Stimulated activated naive B cell treated with anti-CD40 and anti-IgM and Interleukin-4, amounts not matched to agents 10 μg/mL and 1 μg/mL and 100 μg/mL, for 72 hours (primary cell): Measurements from ENCODE around the gene ADA.

Experiments used
- ATAC-seq, 2 donors: fragments of 150-1000 bp; cut with Tn5 transposase; replicated peaks; 2 replicates each; pipeline ENCODE4 v1.10.0; 2021; ENCODE audit warnings: moderate library complexity in 1 of 2
- DNase-seq: peaks from one replicate; pipeline ENCODE4 v3.0.0; 2021
- H3K27ac Mint-ChIP-seq: one replicate; pipeline ENCODE4 v1.8.0; 2022; ENCODE audit warnings: mild to moderate bottlenecking, mixed read lengths
- H3K27me3 Mint-ChIP-seq, 2 donors: one replicate each; pipeline ENCODE4 v1.8.0; 2022; ENCODE audit warnings: mixed read lengths in 2 of 2
- H3K36me3 Mint-ChIP-seq, 2 donors: one replicate each; pipeline ENCODE4 v1.8.0; 2022; ENCODE audit warnings: mixed read lengths in 2 of 2, mild to moderate bottlenecking in 1 of 2
- H3K4me1 Mint-ChIP-seq, 2 donors: one replicate each; pipeline ENCODE4 v1.8.0; 2022; ENCODE audit warnings: mixed read lengths in 2 of 2, mild to moderate bottlenecking in 1 of 2
- H3K4me3 Mint-ChIP-seq, 2 donors: one replicate each; pipeline ENCODE4 v1.8.0; 2022; ENCODE audit warnings: mild to moderate bottlenecking in 2 of 2, mixed read lengths in 2 of 2, moderate library complexity in 1 of 2
- H3K9me3 Mint-ChIP-seq, 2 donors: one replicate each; pipeline ENCODE4 v1.8.0; 2022; ENCODE audit warnings: mixed read lengths in 2 of 2, mild to moderate bottlenecking in 1 of 2

Gene ADA

DNA sequence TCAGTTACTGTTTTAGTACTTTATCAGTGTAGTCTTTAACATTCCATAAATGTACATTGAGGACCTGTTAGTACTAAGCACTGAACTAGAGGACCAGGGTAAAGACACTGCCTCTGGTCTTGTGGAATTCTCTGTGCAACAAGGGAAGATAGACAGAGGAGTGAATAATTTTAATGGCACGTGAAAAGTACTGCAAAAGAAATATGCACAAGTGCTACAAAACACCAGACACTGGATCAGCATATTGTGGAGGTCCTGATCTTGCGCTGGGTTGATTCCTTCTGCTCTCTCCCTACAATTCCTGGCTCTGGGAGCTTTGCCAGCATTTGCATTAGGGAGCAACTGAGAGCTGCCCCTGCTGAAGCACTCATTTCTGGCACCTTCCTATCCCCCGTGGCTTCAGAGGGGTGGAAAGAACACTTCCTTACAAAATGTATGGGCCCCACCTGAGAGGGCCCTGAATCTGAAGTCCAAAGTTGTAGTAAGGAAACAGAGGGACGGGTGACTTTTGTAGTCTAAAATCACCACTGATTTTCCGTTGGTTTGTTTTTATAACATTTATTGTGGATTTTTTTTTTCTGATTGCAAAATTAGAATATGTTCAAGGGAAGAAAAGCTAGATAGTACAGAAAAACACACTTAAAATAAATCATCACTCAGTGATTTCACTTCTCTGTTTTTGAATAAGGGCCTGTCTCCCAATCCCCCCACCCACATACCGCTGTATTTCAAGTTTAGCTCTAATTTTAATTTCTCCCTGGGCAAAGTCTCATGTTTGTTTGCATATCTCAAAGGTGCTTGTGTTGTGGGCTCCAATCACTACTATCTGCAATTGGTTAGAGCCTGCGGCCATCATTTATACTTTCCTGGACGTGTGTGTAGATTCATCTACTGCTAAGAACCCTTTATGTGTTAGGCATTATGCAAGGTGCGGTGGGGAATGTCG, 64.2 kb downstream of the ADA start:
- ATAC-seq, result peak; percentile 15 to 33
- peaks cover 0 to 5% of the 10 kb centered on the region in 2 donors for H3K9me3 Mint-ChIP-seq
- H3K4me3 Mint-ChIP-seq, result peak overlapping the region; percentile 89 to 90
- peaks cover 29 to 53% of the 10 kb centered on the region in 2 donors for H3K36me3 Mint-ChIP-seq
- peak overlapping the region; percentile 97 for H3K27ac Mint-ChIP-seq
- no peak for DNase-seq
- no peaks in the 10 kb centered on the region for H3K27me3 Mint-ChIP-seq
- peaks cover 45 to 54% of the 10 kb centered on the region in 2 donors for H3K4me1 Mint-ChIP-seq

DNA sequence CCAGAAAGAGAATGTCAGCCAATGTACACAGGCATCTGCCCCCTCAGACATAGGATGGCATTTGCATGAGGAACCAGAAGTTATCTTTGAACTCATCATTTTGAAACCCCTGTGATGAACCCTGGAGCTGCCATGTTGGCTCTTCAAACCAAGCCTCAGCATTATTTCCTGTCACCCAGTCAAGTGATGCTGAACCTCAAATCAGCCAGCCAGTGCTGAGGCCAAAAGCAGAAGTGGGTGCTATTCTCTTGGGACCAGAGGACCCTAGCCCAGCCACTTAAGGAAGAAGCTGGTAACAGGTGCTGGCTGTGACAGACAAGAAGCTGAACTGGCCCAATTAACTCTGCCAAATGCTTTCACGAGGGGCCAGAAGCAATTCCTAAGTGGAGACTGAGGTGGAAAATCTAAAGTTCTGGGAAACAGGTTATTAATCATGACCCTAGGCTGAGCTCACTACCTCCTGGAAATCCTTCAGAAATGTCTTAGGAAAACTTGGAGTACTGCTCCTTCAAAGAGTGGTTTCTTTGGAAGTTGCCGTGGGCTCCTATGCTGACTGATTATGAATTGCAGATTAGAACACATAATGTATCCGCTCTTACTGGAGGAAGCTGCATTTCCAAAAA, 65.1 kb downstream of the ADA start:
- peaks cover 29 to 45% of the 10 kb centered on the region in 2 donors for H3K36me3 Mint-ChIP-seq
- peak overlapping the region; percentile 97 for H3K27ac Mint-ChIP-seq
- peaks cover 48 to 63% of the 10 kb centered on the region in 2 donors for H3K4me1 Mint-ChIP-seq
- no peaks in the 10 kb centered on the region for H3K27me3 Mint-ChIP-seq
- H3K9me3 Mint-ChIP-seq, result peaks cover 0 to 5% of the 10 kb centered on the region in 2 donors
- peak; percentile 74 to 85 for ATAC-seq
- DNase-seq, result peak; percentile 87
- H3K4me3 Mint-ChIP-seq, result peak overlapping the region; percentile 89 to 90

DNA sequence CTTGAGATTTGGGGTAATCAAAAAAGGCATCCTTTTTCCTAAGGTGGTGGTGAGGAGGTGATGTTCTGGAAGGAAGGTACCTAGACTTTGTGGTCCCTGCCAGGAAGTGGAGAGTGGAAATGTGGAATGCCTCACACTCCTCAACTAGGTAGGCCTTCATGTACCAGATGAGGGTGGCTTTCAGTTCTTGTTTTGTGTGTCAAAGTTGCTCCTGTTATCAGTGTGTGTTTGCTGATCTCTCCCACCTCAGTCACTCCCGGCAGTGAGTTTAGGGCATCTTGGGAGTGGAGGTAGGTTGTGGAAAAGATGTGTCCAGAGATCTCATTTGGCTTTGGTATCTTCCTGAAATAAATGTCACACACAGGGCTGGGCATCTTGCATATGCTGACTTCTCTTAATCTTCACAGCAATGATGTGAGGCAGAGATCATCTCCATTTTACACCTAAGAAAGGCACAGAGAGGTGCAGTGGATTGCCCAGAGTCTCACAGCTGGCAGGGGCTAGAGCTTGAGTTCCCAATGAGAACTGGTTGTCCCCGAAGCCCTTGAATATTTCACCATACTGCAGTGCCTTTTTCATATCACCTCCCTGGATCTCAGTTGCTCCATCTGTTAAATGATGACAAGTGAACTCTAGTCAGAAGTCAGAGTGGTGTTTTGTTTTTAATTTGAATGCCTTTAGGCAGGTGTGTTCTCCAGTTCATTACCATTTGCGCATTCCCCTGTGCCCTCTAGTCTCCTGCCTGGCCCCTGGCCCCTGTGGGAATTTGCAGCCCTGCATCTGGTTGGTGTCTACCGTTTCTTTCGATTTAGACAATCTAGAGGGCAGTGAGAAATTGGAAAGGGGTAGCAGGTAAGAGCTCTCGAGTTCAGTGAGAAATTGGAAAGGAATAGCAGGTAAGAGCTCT, 66.2 kb downstream of the ADA start:
- Mint-ChIP-seq H3K4me3 (peak overlapping the region; percentile 89 to 90), H3K36me3 (peaks cover 20 to 35% of the 10 kb centered on the region in 2 donors), H3K27ac (peak overlapping the region; percentile 97), H3K9me3 (peaks cover 0 to 5% of the 10 kb centered on the region in 2 donors), H3K4me1 (peaks cover 52 to 74% of the 10 kb centered on the region in 2 donors), H3K27me3 (no peaks in the 10 kb centered on the region)
- DNase-seq, result no peak
- ATAC-seq, result peak; percentile 32 to 38

DNA sequence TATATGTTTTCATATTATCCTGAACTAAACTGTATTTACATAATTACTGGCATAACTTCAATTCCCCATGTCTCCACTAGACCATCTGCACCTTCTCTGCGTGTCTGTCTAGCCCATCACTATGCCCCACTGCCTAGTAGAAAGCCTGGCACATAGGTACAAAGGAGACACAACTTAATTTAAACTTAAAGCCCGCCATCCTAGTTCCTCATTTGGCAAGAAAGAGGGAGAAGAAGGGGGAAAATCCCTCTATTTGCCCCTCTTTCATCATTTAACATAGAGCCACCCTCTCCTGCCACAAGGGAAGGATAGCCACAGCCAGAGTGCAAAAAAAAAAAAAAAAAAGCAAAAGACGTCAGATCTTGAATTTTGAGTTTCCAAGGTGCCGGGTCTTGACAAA, 67.3 kb downstream of the ADA start:
- peaks cover 0 to 5% of the 10 kb centered on the region in 2 donors for H3K9me3 Mint-ChIP-seq
- H3K27ac Mint-ChIP-seq, result peak overlapping the region; percentile 97
- ATAC-seq (peak; percentile 26 to 28), DNase-seq (no peak)
- H3K4me1 Mint-ChIP-seq, result peaks cover 57 to 85% of the 10 kb centered on the region in 2 donors
- H3K27me3 Mint-ChIP-seq, result no peaks in the 10 kb centered on the region
- peak overlapping the region; percentile 89 to 90 for H3K4me3 Mint-ChIP-seq
- peaks cover 13 to 26% of the 10 kb centered on the region in 2 donors for H3K36me3 Mint-ChIP-seq

DNA sequence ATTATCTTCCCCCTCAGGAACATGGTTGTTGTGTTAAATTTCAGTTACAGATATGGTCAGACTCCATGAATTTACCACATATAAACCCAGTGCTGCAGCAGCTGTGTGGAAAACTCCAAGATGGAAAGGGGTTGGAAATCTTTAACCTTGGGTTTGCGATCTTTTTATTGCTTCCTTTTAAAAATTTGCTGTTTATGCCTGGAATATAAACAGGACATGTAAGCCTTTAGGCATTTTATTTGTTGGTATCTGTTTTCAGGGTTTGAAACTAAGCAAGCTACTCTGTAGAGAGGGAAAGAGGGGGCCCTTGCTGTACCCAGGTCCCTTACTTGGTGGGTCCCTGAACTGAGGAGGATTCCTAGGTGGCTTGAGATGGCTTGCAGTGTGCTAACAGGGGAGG, 68.3 kb downstream of the ADA start:
- Mint-ChIP-seq H3K4me1 (peaks cover 58 to 88% of the 10 kb centered on the region in 2 donors), H3K36me3 (peaks cover 9 to 22% of the 10 kb centered on the region in 2 donors), H3K27ac (peak overlapping the region; percentile 97), H3K4me3 (peak overlapping the region; percentile 89 to 90), H3K27me3 (no peaks in the 10 kb centered on the region), H3K9me3 (peaks cover 0 to 4% of the 10 kb centered on the region in 2 donors)
- no peak for ATAC-seq
- DNase-seq, result no peak

DNA sequence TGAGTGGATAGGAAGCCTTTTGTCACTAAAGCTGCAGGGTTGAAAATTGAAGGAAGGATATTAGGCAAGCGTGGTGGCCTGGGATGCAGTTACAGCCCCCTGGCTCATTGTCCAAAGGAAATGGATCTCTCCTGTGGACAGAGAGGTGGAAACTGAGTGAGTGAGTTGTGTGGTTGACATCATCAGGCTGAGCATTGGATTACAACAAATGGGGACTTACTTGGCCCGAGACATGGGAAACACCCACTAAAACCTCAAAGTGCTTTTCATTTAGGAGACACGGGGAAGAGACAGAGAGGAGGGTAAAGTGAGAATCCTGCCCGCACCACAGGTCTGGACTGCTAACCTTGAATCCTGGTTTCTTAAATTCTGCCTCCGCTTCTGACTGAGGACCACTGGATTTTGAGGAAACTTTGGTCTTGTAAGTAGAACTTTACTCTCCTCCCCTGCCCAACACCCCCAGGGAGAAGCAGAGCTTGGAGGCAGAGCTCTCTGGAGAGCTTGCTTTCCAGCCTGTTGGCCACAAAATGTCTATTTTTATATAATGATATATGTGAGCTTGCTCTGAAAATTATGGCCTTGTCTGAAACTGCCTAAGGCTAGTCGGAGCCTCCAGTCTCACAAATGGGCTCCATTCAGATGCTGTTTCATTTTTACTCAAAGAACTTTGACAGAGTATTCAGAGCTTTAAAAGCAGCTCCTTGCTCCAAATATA, 69.0 kb downstream of the ADA start, which contains the start of gene PKIG:
Gene PKIG, plus strand, starts transcription at position 269 of the 715 bp plus-strand sequence. CDS start 31,978 bp downstream, outside the sequence.
- H3K9me3 Mint-ChIP-seq, result peaks cover 0 to 2% of the 10 kb centered on the region in 2 donors
- H3K27ac Mint-ChIP-seq, result peak within 1 kb of the TSS; percentile 97
- peak within 1 kb of the TSS; percentile 89 to 90 for H3K4me3 Mint-ChIP-seq
- DNase-seq (no peak), ATAC-seq (no peak)
- peaks cover 52 to 81% of the 10 kb centered on the region in 2 donors for H3K4me1 Mint-ChIP-seq
- peaks cover 4 to 18% of the 10 kb centered on the region in 2 donors for H3K36me3 Mint-ChIP-seq
- no peaks in the 10 kb centered on the region for H3K27me3 Mint-ChIP-seq

DNA sequence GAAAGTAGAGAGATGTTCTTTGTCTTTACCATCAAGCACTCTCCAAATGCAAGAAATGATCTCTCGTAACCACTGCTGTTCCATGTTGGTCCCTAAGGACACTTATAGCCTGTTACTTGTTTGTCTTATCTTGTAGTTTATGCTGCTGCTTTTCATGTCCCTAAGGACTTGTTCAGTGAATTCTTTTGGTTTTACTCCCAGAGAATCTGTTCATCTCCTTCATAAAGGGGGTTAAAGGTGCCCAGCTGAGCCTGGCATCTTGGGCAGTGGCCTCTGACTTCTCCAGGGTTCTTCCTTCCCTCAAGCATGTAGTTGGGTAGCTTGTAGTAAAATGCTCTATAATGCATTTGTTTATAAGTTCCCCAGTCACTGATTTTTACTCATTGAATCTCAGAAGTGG, 70.0 kb downstream of the ADA start:
- peak overlapping the region; percentile 97 for H3K27ac Mint-ChIP-seq
- DNase-seq, result no peak
- H3K4me1 Mint-ChIP-seq, result peaks cover 50 to 79% of the 10 kb centered on the region in 2 donors
- peaks cover 0 to 2% of the 10 kb centered on the region in 2 donors for H3K9me3 Mint-ChIP-seq
- H3K27me3 Mint-ChIP-seq, result no peaks in the 10 kb centered on the region
- no peak for ATAC-seq
- peak overlapping the region; percentile 89 to 90 for H3K4me3 Mint-ChIP-seq
- H3K36me3 Mint-ChIP-seq, result peaks cover 4 to 18% of the 10 kb centered on the region in 2 donors

DNA sequence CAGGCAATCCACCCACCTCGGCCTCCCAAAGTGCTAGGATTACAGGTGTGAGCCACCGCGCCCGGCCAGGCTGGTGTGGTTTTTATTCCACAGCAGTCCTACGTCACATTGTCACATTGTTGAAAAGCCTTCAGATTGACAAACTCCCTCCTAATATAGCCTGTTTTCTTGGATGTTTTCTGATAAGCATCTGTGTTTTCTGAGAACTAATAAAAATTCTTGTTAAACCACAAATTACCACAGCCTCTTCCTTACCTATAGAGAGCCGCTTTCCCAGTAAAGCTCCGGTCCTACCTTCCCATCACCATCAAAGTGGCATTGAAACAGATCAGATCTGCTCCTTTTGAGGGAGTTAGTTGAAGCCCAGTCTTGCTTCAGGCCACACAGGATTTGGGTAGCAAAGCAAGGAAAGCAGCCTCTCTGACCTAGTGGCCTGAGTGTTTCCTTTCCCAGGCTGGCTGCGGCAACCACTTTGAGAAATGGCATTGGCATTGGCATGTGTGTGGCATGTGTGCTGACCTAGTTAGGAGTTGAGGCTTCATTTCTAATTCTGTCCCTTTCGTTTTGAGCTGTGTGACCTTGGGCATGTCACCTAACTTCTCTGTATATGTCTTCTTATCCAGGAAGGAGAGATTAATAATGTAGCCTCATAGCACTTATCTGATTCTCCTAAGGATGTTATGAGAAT, 70.8 kb downstream of the ADA start:
- Mint-ChIP-seq H3K27ac (peak overlapping the region; percentile 97), H3K4me3 (peak overlapping the region; percentile 89 to 90), H3K4me1 (peaks cover 55 to 79% of the 10 kb centered on the region in 2 donors), H3K27me3 (no peaks in the 10 kb centered on the region), H3K36me3 (peaks cover 4 to 17% of the 10 kb centered on the region in 2 donors), H3K9me3 (peaks cover 0 to 2% of the 10 kb centered on the region in 2 donors)
- DNase-seq (no peak), ATAC-seq (no peak)

DNA sequence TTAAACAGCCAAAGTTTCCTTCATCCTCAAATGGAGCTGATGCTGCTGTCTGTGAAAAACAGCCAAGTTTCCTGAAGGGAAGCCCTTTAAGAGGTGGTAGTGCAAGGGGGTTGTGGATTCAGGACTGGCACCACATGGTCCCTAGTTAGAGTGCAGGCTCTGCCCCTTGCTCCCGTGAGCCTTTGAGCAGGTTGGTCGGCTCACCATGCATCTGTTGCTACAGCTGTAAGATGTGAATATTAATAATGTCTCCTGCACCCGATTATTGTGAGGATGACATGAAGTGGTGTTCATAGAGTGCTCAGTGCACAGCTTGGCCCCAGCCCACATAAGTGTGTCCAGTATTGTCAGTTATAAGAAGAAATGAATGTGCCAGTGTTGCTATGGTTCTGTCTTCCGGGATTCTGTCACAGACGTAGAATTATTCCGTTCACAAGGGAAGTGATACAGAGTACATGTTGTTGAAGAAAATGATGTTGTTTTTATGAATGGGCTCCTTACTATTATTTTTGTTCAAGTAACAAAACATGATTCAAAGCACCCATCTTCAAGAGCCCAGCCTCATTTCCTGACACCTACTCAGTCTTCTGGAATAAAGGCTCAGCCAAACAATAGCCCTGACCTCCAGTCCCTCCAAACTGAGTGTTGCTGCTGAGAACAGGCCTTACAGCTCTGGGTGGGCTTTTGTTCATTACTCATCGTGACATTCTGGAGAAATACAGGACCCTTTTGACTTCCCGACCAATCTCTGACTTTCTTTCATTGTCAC, 72.0 kb downstream of the ADA start:
- H3K4me1 Mint-ChIP-seq, result peaks cover 45 to 69% of the 10 kb centered on the region in 2 donors
- peaks cover 4 to 6% of the 10 kb centered on the region in 2 donors for H3K36me3 Mint-ChIP-seq
- H3K9me3 Mint-ChIP-seq, result peaks cover 0 to 2% of the 10 kb centered on the region in 2 donors
- no peaks in the 10 kb centered on the region for H3K27me3 Mint-ChIP-seq
- H3K27ac Mint-ChIP-seq, result peak overlapping the region; percentile 81
- ATAC-seq, result peak; percentile 25 to 30
- DNase-seq, result no peak
- no peak overlapping the region for H3K4me3 Mint-ChIP-seq

DNA sequence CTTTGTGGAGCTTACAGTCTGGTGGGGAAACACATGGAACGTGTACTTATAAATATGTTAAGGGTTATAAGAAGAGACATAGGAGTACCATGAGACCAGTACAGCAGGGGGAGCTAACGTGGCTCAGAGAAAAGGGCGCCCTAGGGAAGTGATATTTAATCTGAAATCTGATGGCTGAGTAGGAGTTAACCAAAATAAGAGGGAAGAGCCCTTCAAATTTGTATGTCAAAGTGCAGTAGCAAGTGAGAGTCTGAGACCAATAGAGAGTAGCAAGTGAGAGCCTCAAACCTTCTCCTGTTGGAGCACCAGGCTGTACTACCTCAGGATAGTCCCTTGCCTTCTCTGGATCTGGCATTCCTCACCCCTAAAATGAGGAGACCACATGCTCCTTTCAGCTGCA, 75.2 kb downstream of the ADA start:
- DNase-seq, result peak; percentile 47
- peak overlapping the region; percentile 2 to 6 for H3K4me3 Mint-ChIP-seq

DNA sequence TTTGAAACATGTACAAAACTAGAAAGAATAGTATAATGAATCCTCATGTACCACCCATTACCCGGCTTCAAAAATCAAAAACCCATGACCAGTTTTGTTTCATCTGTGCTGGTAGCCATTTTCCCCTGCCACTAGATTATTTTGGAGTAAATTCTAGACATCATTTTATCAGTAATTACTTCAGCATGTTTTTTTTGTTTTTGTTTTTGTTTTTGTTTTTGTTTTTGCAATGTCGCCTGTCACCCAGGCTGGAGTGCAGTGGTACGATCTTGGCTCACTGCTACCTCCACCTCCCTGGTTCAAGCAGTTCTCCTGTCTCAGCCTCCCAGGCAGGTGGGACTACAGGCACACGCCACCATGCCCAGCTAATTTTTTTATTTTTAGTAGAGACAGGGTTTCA, 77.1 kb downstream of the ADA start:
- no peaks in the 10 kb centered on the region for H3K27me3 Mint-ChIP-seq
- H3K4me1 Mint-ChIP-seq, result peaks cover 23 to 28% of the 10 kb centered on the region in 2 donors
- peaks cover 0 to 2% of the 10 kb centered on the region in 2 donors for H3K9me3 Mint-ChIP-seq
- no peak for ATAC-seq
- no peak overlapping the region for H3K4me3 Mint-ChIP-seq
- no peak for DNase-seq
- no peak overlapping the region for H3K27ac Mint-ChIP-seq
- H3K36me3 Mint-ChIP-seq, result peaks cover 2 to 3% of the 10 kb centered on the region in 2 donors

More for the DNA sequence above, 75.2 kb downstream of the ADA start:
- Mint-ChIP-seq H3K9me3 (peaks cover 0 to 2% of the 10 kb centered on the region in 2 donors), H3K27me3 (no peaks in the 10 kb centered on the region), H3K27ac (peak overlapping the region; percentile 37), H3K36me3 (peaks cover 2 to 3% of the 10 kb centered on the region in 2 donors), H3K4me1 (peaks cover 36 to 47% of the 10 kb centered on the region in 2 donors)
- peak; percentile 89 to 93 for ATAC-seq

DNA sequence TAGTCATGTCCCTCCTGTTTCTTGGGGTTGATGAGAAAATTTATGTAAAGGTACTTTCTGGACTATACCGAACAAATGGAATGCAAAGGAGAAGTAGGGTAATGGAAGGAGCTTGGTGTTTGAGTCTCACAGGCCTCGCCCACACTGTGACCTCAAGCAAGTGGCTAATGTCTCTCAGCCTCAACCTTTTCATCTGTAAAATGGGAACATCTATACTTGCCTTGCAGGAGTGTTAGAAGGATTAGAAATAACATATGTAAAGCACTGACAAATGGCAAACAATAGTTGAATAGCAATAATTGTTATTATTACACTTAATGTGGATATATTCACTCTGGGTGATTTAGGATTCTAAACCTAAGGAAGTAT, 78.0 kb downstream of the ADA start:
- Mint-ChIP-seq H3K27me3 (no peaks in the 10 kb centered on the region), H3K9me3 (peaks cover 0 to 1% of the 10 kb centered on the region in 2 donors), H3K27ac (no peak overlapping the region), H3K4me1 (peaks cover 17 to 21% of the 10 kb centered on the region in 2 donors), H3K4me3 (no peak overlapping the region), H3K36me3 (peaks cover 1% of the 10 kb centered on the region in 2 donors)
- ATAC-seq, result no peak
- no peak for DNase-seq
